Occipital lobe (tissue), 2 donors: ENCODE data around the gene BTNL8. TPM values are rescaled to one million over a fixed set of nuclear protein-coding genes. Genes with fewer than 3 reads are reported as not detected.

Experiments used
- DNase-seq: peaks from one replicate; lab custom pipeline; 2025; lab: John Stamatoyannopoulos, UW
- total RNA-seq: library from RNA; depleted of rRNA; stranded (reverse); fragments of >200 nt; gene quantifications from one replicate; pipeline ENCODE4 v1.2.3, GENCODE V29; 2014

Gene BTNL8
- not detected for total RNA-seq

GRCh38 chr5:180898621-180899246 is at the start of gene BTNL8:
Gene BTNL8 (plus strand): TSS chr5:180899159. CDS start chr5:180899311, 152 bp downstream.
- no peak for DNase-seq

GRCh38 chr5:180849827-180850226 is 49.1 kb upstream of the BTNL8 start:
- DNase-seq = no peak

- no peak for DNase-seq
These were observed 48.4 kb upstream of the BTNL8 start for GRCh38 chr5:180850434-180851078.

GRCh38 chr5:180852495-180852894 is 46.5 kb upstream of the BTNL8 start:
- no peak for DNase-seq

GRCh38 chr5:180853121-180853847 is 45.7 kb upstream of the BTNL8 start:
- DNase-seq = no peak

GRCh38 chr5:180853848-180854176 is 45.1 kb upstream of the BTNL8 start:
- DNase-seq = no peak

GRCh38 chr5:180858586-180858985 is 40.4 kb upstream of the BTNL8 start:
- no peak for DNase-seq

- DNase-seq = no peak
These were observed 38.6 kb upstream of the BTNL8 start for GRCh38 chr5:180860273-180860886.

GRCh38 chr5:180860887-180861822 is 37.8 kb upstream of the BTNL8 start, which contains the start of gene ZFP62:
Gene ZFP62 (minus strand): TSS chr5:180861276. CDS start chr5:180861219, 57 bp downstream.
- peak; percentile 85 for DNase-seq

GRCh38 chr5:180862645-180863044 is 36.3 kb upstream of the BTNL8 start:
- DNase-seq = no peak

GRCh38 chr5:180865981-180866695 is 32.8 kb upstream of the BTNL8 start:
- DNase-seq = no peak

GRCh38 chr5:180866985-180867384 is 32.0 kb upstream of the BTNL8 start:
- no peak for DNase-seq

GRCh38 chr5:180868960-180869359 is 30.0 kb upstream of the BTNL8 start:
- peak; percentile 41 for DNase-seq

- DNase-seq = no peak
These were observed 29.4 kb upstream of the BTNL8 start for GRCh38 chr5:180869587-180869986.

- no peak for DNase-seq
These were observed 28.5 kb upstream of the BTNL8 start for GRCh38 chr5:180870276-180871068.

- no peak for DNase-seq
These were observed 26.5 kb upstream of the BTNL8 start for GRCh38 chr5:180872419-180872818.

- DNase-seq = peak; percentile 9
These were observed 25.1 kb upstream of the BTNL8 start for GRCh38 chr5:180873615-180874520.

- DNase-seq = no peak
These were observed 24.0 kb upstream of the BTNL8 start for GRCh38 chr5:180874804-180875582.
